K562 (cell line): ENCODE measurements around the gene NUDCD3.

Source experiments
- CBFB ChIP-seq: sonication (generic); formaldehyde crosslinking; IDR thresholded peaks from 2 replicates; pipeline ENCODE4 v1.4.0; 2020; ENCODE audit warnings: mild to moderate bottlenecking, missing genetic modification reagents
- HIVEP1 ChIP-seq: fragments of 250-450 bp; sonication (Bioruptor Pico); IDR thresholded peaks from 2 replicates; pipeline ENCODE4 v1.4.0; 2020; ENCODE audit warnings: mild to moderate bottlenecking
- HNRNPLL ChIP-seq: fragments of 200-400 bp; formaldehyde crosslinking; IDR thresholded peaks from 2 replicates; pipeline ENCODE4 v1.6.1; 2017; ENCODE audit warnings: low read length, low read depth, mild to moderate bottlenecking; ENCODE audit not compliant: poor library complexity, severe bottlenecking
- IRF1 ChIP-seq: sonication (generic); formaldehyde crosslinking; IDR thresholded peaks from 2 replicates; pipeline ENCODE4 v1.8.0; 2022; ENCODE audit warnings: missing genetic modification reagents, mild to moderate bottlenecking, borderline replicate concordance
- JUN ChIP-seq, 2 experiments: sonication (generic) in 1 of 2; formaldehyde crosslinking in 1 of 2; IDR thresholded peaks; 2 replicates each; pipeline versions ENCODE4 v1.6.1 to v1.8.0; 2012 to 2022; ENCODE audit warnings: borderline replicate concordance in 2 of 2, mild to moderate bottlenecking in 2 of 2, improper control_type of control experiment in 1 of 2, low read depth in 1 of 2, low read length in 1 of 2, missing genetic modification reagents in 1 of 2
- NR3C1 ChIP-seq: sonication (generic); formaldehyde crosslinking; IDR thresholded peaks from 2 replicates; pipeline ENCODE4 v1.8.1; 2022; ENCODE audit warnings: missing genetic modification reagents
- POLR2AphosphoS5 ChIP-seq: IDR thresholded peaks from 2 replicates; pipeline ENCODE4 v1.6.1; 2011; ENCODE audit warnings: mild to moderate bottlenecking, low read depth, low read length, moderate library complexity; ENCODE audit not compliant: control insufficient read depth, insufficient read depth
- SNAPC5 ChIP-seq: fragments of 250-450 bp; sonication (Bioruptor Pico); IDR thresholded peaks from 2 replicates; pipeline ENCODE4 v1.8.0; 2021; ENCODE audit warnings: moderate library complexity, mild to moderate bottlenecking, inconsistent platforms
- SRSF1 ChIP-seq: fragments of 200-400 bp; formaldehyde crosslinking; IDR thresholded peaks from 2 replicates; pipeline ENCODE4 v1.6.1; 2017; ENCODE audit warnings: mild to moderate bottlenecking, low read depth, low read length, moderate library complexity
- ZNF224 ChIP-seq: sonication (generic); formaldehyde crosslinking; IDR thresholded peaks from 2 replicates; pipeline ENCODE4 v1.8.0; 2022; ENCODE audit warnings: mild to moderate bottlenecking, missing genetic modification reagents
- ZNF23 ChIP-seq: fragments of 250-450 bp; sonication (Bioruptor Pico); IDR thresholded peaks from 2 replicates; pipeline ENCODE4 v1.4.0; 2020; ENCODE audit warnings: mild to moderate bottlenecking
- ZNF431 ChIP-seq: sonication (generic); formaldehyde crosslinking; IDR thresholded peaks from 2 replicates; pipeline ENCODE4 v1.8.0; 2022; ENCODE audit warnings: mild to moderate bottlenecking, missing genetic modification reagents

- no peak for TF ChIP-seq CBFB (CRISPR knock-in tag)
- no peak for TF ChIP-seq IRF1 (CRISPR knock-in tag)
- no peak for TF ChIP-seq ZNF431 (CRISPR knock-in tag)
- no peak for TF ChIP-seq HIVEP1
- TF ChIP-seq JUN (IDR thresholded peaks at IDR 0.05; ENCODE audit: borderline replicate concordance, low read depth, low read length), result no peak
- TF ChIP-seq JUN (CRISPR knock-in tag; IDR thresholded peaks at IDR 0.05; ENCODE audit: borderline replicate concordance), result no peak
- TF ChIP-seq ZNF23 (CRISPR knock-in tag), result no peak
- no peak for TF ChIP-seq HNRNPLL
- TF ChIP-seq POLR2AphosphoS5, result no peak
- no peak for TF ChIP-seq SNAPC5 (CRISPR knock-in tag)
- TF ChIP-seq NR3C1, result no peak
- no peak for TF ChIP-seq ZNF224 (CRISPR knock-in tag)
- TF ChIP-seq SRSF1, result no peak
Measured at GRCh38 chr7:44396496-44396895, 94.0 kb downstream of the NUDCD3 start.
